Skeletal muscle tissue (tissue), 4 donors: Measurements from ENCODE around the gene KCNQ2. TPM values are rescaled to one million over a fixed set of nuclear protein-coding genes. Genes with fewer than 3 reads are reported as not detected.

Experiments
- H3K27ac ChIP-seq: one replicate; pipeline ENCODE4 v1.7.0; 2013; ENCODE audit warnings: mild to moderate bottlenecking, low read depth, low read length, inconsistent platforms
- H3K27me3 ChIP-seq, 3 donors: one replicate each; pipeline ENCODE4 v1.7.0; 2013; ENCODE audit warnings: low read length in 3 of 3; ENCODE audit not compliant: control insufficient read depth in 3 of 3, insufficient read depth in 3 of 3
- H3K36me3 ChIP-seq, 3 donors: one replicate each; pipeline ENCODE4 v1.7.0; 2013; ENCODE audit warnings: low read length in 3 of 3; ENCODE audit not compliant: control insufficient read depth in 3 of 3, insufficient read depth in 3 of 3
- H3K4me1 ChIP-seq, 3 donors: one replicate each; pipeline ENCODE4 v1.7.0; 2013; ENCODE audit warnings: low read length in 3 of 3, mild to moderate bottlenecking in 3 of 3; ENCODE audit not compliant: control insufficient read depth in 3 of 3, insufficient read depth in 3 of 3
- H3K4me3 ChIP-seq, 3 donors: one replicate each; pipeline ENCODE4 v1.7.0; 2013; ENCODE audit warnings: low read length in 3 of 3
- H3K9ac ChIP-seq, 3 donors: one replicate each; pipeline ENCODE4 v1.7.0; 2013; ENCODE audit warnings: low read length in 3 of 3, mild to moderate bottlenecking in 3 of 3, moderate library complexity in 2 of 3, low read depth in 1 of 3
- H3K9me3 ChIP-seq, 3 donors: one replicate each; pipeline ENCODE4 v1.7.0; 2013; ENCODE audit warnings: low read length in 3 of 3; ENCODE audit not compliant: control insufficient read depth in 3 of 3
- total RNA-seq: library from RNA; depleted of rRNA; stranded (reverse); fragments of >200 nt; gene quantifications from one replicate; pipeline ENCODE4 v1.2.3, GENCODE V29; 2014
- donor health status: Osteomylitis.

The KCNQ2 gene
- total RNA-seq, 1 donor from 2014 or later = 1.6 TPM

GRCh38 chr20:63406617-63407245, 65.7 kb downstream of the KCNQ2 start:
- H3K36me3 ChIP-seq = no peaks in the 10 kb centered on the region
- H3K27ac ChIP-seq = no peak overlapping the region
- H3K27me3 ChIP-seq = peaks cover 45 to 63% (median 57%) of the 10 kb centered on the region in 3 donors
- H3K4me3 ChIP-seq = no peak overlapping the region
- H3K4me1 ChIP-seq = no peaks in the 10 kb centered on the region
- H3K9me3 ChIP-seq = no peaks in the 10 kb centered on the region
- no peak overlapping the region for H3K9ac ChIP-seq

- H3K27me3 ChIP-seq = peaks cover 49 to 65% (median 54%) of the 10 kb centered on the region in 3 donors
- H3K9ac ChIP-seq = no peak overlapping the region
- H3K27ac ChIP-seq = no peak overlapping the region
- H3K4me1 ChIP-seq = no peaks in the 10 kb centered on the region
- no peak overlapping the region for H3K4me3 ChIP-seq
- no peaks in the 10 kb centered on the region for H3K9me3 ChIP-seq
- H3K36me3 ChIP-seq = no peaks in the 10 kb centered on the region
These were observed 66.4 kb downstream of the KCNQ2 start for GRCh38 chr20:63406011-63406410.

GRCh38 chr20:63405102-63405730, 67.2 kb downstream of the KCNQ2 start:
- Histone ChIP-seq H3K27me3 (peaks cover 45 to 65% (median 51%) of the 10 kb centered on the region in 3 donors), H3K9me3 (no peaks in the 10 kb centered on the region), H3K4me1 (no peaks in the 10 kb centered on the region), H3K4me3 (no peak overlapping the region), H3K9ac (no peak overlapping the region), H3K36me3 (no peaks in the 10 kb centered on the region), H3K27ac (no peak overlapping the region)

- H3K9ac ChIP-seq = no peak overlapping the region
- peaks cover 45 to 63% (median 50%) of the 10 kb centered on the region in 3 donors for H3K27me3 ChIP-seq
- no peak overlapping the region for H3K27ac ChIP-seq
These were observed 68.0 kb downstream of the KCNQ2 start for GRCh38 chr20:63404129-63405085.

GRCh38 chr20:63403403-63404105, 68.9 kb downstream of the KCNQ2 start:
- H3K4me1 ChIP-seq = no peaks in the 10 kb centered on the region
- H3K27ac ChIP-seq = no peak overlapping the region
- H3K4me3 ChIP-seq = no peak overlapping the region
- H3K27me3 ChIP-seq = peaks cover 42 to 61% (median 46%) of the 10 kb centered on the region in 3 donors
- no peaks in the 10 kb centered on the region for H3K9me3 ChIP-seq
- H3K36me3 ChIP-seq = no peaks in the 10 kb centered on the region
- H3K9ac ChIP-seq = no peak overlapping the region

More at GRCh38 chr20:63404129-63405085, 68.0 kb downstream of the KCNQ2 start:
- Histone ChIP-seq H3K9me3 (no peaks in the 10 kb centered on the region), H3K4me1 (no peaks in the 10 kb centered on the region), H3K4me3 (no peak overlapping the region), H3K36me3 (no peaks in the 10 kb centered on the region)

- peaks cover 42 to 65% (median 49%) of the 10 kb centered on the region in 3 donors for H3K27me3 ChIP-seq
- H3K9me3 ChIP-seq = no peaks in the 10 kb centered on the region
These were observed 69.6 kb downstream of the KCNQ2 start for GRCh38 chr20:63402860-63403220.

GRCh38 chr20:63402181-63402859, 70.1 kb downstream of the KCNQ2 start:
- no peaks in the 10 kb centered on the region for H3K4me1 ChIP-seq
- no peaks in the 10 kb centered on the region for H3K36me3 ChIP-seq
- peaks cover 46 to 69% (median 49%) of the 10 kb centered on the region in 3 donors for H3K27me3 ChIP-seq
- no peaks in the 10 kb centered on the region for H3K9me3 ChIP-seq
- no peak overlapping the region for H3K4me3 ChIP-seq
- no peak overlapping the region for H3K27ac ChIP-seq
- H3K9ac ChIP-seq = no peak overlapping the region

More at GRCh38 chr20:63402860-63403220, 69.6 kb downstream of the KCNQ2 start:
- Histone ChIP-seq H3K9ac (no peak overlapping the region), H3K36me3 (no peaks in the 10 kb centered on the region), H3K4me3 (no peak overlapping the region), H3K4me1 (no peaks in the 10 kb centered on the region), H3K27ac (no peak overlapping the region)

- H3K9ac ChIP-seq = no peak overlapping the region
- H3K27me3 ChIP-seq = peaks cover 49 to 77% (median 50%) of the 10 kb centered on the region in 3 donors
- no peaks in the 10 kb centered on the region for H3K36me3 ChIP-seq
- no peaks in the 10 kb centered on the region for H3K9me3 ChIP-seq
- H3K27ac ChIP-seq = no peak overlapping the region
- no peaks in the 10 kb centered on the region for H3K4me1 ChIP-seq
- H3K4me3 ChIP-seq = no peak overlapping the region
These were observed 70.9 kb downstream of the KCNQ2 start for GRCh38 chr20:63401384-63402110.
